GM21526 (cell line): ENCODE results near the gene SELENON.

Source experiments
- ATAC-seq: cut with Tn5 transposase; IDR thresholded peaks from one replicate; pipeline ENCODE4 v1.9.1; 2021; ENCODE audit warnings: moderate library complexity; ENCODE audit not compliant: unreplicated experiment, low FRiP score

The SELENON gene, protein sequence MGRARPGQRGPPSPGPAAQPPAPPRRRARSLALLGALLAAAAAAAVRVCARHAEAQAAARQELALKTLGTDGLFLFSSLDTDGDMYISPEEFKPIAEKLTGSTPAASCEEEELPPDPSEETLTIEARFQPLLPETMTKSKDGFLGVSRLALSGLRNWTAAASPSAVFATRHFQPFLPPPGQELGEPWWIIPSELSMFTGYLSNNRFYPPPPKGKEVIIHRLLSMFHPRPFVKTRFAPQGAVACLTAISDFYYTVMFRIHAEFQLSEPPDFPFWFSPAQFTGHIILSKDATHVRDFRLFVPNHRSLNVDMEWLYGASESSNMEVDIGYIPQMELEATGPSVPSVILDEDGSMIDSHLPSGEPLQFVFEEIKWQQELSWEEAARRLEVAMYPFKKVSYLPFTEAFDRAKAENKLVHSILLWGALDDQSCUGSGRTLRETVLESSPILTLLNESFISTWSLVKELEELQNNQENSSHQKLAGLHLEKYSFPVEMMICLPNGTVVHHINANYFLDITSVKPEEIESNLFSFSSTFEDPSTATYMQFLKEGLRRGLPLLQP

DNA sequence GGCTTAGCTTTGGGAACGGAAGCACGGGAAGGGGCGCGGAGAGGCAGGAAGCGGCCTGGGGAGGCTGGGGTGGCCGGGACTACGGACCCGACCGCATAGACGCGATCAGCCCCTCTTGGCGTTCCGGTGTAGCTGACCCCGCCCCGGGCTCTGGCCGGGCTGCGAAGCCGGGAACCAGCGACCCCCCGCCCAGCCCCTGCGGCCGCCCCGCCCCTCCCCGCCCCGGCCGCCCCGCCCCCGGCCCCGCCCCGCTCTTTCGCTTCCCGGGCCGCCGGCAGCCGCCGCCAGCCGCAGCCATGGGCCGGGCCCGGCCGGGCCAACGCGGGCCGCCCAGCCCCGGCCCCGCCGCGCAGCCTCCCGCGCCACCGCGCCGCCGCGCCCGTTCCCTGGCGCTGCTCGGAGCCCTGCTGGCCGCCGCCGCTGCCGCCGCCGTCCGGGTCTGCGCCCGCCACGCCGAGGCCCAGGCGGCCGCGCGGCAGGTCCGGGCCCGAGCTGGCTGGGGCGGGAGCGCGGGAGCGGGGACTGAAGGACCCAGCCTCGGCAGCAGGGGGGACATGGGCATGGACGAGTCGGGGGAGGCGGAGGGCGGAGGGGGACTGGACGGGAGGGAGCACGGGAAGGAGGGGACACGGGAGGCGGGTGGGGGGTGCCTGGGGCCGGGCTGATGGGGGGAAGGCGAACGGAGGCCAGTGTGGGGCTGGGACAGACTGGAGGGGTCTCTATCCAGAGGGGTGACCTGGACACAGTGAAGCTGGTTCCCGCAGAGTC, at the start of gene SELENON:
Gene SELENON (plus strand): TSS at position 259 of the 768 bp plus-strand sequence. CDS start 38 bp downstream, at position 297.
- ATAC-seq: no peak

DNA sequence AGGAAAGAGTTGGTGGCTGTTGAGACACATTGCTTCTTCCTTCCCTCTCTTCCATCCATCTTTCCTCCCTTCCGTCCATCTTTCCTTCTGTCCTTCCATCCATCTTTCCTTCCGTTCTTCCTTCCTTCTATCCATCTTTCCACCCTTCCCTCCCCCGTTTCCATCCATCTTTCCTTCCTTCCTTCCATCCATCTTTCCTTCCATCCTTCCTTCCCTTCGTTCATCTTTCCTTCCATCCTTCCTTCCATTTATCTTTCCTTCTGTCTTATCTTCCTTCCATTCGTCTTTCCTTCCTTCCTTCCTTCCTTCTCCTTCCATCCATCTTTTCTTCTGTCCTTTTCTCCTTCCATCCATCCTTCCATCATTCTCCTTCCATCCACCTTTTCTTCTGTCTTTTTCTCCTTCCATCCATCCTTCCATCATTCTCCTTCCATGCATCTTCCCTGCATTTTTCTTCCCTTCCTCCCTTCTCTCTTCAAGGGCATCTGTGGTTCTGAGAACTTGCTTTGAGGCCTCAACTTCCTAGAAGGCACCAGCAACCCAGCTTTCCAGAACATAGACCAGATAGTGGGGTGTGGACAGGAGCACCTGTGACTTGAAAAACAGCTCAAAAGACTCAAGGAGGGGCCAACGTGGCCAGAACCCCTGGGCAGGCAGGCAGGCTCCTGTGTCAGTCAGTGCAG, 48.9 kb upstream of the SELENON start:
- ATAC-seq: no peak

DNA sequence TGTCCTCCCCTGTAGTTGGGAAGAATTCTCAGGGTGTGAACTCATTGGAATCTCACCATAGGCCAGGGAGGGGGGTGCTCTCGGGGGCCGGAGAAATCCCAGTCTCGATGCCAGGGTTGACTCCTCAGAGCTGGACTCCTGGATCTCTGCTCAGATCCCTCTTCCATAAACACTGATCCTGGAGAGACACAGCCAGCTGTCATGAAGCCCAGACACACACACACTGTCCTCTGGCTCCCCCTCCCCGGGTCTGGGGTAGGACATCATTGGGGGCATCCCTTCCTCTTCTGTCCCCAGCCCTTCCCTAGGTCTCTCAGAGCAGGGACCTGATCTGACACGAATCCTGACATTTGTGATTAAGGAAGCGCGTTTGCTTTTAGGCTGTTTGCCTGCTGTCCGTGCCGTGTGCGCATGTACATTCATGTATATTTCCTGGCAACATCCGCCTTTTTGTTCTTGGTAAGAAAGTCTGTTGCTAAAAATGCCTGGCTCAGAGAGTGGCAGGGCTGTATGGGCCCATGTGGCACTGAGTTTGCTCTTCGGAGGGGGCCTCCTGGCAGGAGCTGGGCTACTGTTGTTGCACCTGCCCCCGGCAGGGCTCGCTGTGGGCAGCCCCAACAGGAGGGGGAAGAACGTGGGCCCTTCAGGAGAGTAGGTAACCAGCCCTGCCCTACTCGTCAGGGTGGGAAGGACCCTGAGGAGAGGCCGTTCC, 45.4 kb upstream of the SELENON start:
- ATAC-seq: no peak

DNA sequence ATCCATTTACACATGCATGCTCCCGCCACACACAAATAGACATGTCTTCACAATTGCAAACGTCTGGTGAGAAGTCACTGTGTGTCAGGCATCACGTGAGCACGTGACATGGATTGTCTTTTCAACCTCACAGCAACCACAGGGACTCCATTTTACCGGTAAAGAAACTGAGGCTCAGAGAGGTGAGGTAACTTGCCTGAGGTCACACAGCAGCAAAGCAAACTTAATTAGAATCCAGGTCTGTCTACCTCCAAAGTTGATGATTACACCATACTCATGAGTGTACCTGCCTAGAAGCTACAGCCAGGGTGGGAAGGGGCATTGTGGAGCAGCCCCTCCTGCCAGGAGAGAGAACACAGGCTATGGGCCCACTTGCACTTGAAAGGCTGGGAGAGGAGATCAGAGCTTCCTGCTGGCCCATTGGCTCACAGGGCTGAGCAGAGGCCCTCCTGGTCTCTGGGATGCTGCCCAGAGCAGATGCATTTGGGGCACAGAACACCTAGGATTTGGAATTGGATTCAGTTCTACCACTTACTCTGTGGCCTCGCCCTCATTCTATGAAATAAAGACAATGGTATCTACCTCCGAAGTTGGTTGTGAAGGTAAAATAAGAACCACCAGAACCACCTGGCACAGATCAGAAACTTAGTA, 44.4 kb upstream of the SELENON start:
- ATAC-seq: no peak

DNA sequence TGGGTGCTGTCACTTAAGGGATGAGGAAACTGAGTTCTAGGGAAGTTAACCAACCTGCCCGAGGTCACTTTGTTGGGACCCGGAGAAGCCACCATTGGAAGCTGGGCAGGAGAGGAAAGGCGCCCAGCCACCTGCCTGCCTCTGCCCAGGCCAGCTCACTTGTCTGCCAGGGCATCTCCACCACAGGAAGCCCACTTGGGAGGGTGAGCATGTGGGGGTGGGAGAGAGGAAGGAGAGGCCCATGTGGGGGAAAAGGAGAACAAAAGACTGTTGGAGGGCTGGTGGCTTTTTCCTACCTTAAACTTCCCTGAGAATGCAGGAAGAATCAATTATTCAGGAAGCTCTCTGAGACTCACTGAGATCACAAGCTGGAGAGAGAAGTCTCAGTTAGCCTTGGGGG, 43.8 kb upstream of the SELENON start:
- ATAC-seq: no peak

DNA sequence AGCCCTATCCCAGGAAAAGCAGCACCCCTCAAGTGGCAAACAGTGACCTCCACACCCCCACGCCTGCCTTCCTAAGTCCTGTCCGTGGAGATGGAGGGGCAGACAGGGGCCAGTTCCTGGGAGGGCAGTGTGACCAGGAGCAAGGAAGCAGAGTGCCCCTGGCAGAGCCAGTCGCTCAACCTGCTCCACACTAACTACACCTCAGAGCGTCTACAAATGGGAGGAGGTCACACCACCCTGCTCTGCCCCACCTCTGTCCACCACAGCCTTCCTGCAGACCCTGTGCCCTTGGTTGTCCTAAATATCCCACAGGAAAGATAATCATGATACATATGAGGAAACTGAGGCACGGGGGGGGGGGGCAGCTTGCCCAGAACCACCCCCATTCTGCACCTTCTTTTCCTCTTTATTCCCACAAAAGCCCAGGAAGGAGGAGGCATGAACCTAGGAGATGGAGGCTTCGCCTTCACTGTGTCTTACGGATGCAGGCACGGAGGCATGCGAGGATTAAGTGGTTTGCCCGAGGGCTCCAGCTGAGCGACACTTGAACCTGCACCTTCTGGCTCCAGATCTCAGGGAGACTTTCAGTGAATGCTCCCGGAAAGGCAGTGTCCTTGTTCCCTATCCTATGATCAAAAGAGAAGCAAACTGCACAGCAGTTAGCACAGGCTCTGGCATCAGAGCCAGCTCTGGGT, 42.7 kb upstream of the SELENON start:
- ATAC-seq: no peak

DNA sequence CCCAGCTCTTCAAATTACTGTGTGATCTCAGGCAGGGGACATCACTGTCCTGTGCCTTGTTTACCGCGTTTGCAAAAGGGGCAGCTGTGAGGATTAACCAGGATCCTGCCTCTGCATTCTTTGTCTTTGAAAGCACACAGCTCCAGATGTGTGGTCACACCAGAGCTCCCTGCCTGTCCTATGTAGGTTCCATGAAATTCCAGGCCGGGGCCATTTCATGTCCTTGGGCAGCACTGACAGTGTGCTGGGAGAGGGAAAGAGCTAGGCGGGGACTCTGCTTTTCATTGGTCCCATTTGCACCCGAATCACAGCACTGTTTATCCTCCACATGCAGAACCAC, 42.2 kb upstream of the SELENON start:
- no peak for ATAC-seq

DNA sequence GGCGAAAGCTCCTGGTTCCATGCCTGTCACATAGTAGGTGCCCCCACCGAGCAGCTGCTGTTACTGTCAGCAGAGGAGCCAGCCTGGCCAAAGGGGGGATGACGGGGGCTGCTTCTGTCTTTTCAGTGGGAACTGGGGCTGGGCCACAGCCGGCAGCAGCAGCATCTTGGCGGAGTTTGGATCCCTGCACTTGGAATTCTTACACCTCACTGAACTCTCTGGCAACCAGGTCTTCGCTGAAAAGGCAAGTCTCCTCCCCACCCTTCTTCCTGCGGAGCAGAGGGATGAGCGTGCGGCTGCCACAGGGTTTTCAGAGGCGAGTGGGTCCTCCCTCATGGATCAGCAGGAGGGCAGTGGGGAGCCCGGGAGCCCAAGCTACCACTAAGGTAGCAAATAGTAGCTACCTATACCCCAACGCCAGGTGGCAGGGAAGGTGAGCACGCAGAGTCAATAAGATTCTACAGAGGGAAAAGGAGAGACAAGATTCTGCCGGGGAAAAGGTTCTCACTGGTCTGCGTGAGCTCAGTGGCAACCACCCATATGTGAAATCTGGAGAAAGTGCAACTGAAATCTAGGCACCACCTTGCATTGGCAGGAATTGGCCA, 41.4 kb upstream of the SELENON start:
- ATAC-seq: no peak

DNA sequence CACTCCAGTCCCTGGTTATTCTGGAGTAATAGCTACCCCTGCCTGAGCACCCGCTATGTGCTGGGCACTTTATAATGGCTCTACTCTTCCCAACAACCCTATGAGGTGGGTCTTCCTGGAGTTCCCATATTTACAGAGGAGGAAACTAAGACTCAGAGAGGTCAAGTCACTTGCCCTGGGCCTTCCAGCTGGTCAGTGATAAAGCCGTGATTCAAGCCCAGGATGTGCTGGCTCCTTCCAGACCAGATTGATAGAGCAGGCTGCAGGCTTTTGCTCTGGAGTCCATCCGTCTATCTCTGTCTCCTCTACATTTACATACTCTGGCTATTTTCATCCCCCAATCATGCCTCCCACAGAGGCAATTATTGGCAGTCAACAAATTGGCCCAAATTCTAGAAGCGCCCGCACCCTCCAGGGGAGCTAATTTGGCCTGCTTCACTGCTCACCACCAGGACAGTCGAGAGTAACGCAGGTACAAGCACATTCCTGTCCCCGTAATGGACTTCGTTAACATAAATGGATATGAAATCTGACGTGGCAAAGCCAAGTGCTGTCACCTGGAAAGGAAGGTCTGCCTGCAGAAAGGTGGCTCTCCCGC, 39.8 kb upstream of the SELENON start:
- ATAC-seq: no peak

DNA sequence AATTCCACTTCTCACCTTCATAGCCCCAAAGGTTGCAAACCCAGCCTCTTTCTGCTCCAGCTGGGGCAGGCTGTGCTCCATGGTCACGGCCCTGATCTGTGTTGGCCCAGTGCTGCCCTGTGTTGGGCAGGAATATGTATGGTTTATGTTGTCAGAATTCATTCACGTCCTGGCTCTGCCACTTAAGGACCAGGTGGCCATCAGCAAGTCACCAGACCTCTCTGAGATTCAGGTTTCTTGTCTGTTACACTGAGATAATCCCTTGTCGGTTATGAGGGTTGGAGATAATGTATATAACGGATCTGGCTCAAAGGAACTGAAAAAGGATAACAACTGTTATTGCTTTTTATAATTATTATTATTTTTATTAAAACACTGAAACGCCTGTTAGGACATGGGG, 39.1 kb upstream of the SELENON start:
- no peak for ATAC-seq

DNA sequence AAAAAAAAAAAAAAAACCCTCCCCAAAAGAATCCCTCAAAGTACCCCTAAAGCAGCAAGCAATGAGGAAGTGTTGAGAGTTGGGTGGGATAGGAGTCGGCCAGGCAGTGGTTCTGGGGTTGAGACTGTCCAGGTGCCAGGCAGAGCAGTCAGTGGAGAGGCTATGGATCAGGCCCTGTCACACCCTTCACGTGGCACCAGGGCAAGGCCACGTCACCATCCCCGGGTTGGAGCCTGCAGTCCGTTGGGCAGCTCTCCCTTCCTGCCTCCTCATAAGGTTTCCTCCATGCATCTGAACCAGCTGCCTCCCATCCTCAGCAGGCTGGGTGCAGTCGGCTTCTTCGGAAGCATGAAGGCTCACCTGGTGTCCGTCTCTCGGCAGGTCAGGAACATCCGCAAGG, 36.5 kb upstream of the SELENON start:
- no peak for ATAC-seq

DNA sequence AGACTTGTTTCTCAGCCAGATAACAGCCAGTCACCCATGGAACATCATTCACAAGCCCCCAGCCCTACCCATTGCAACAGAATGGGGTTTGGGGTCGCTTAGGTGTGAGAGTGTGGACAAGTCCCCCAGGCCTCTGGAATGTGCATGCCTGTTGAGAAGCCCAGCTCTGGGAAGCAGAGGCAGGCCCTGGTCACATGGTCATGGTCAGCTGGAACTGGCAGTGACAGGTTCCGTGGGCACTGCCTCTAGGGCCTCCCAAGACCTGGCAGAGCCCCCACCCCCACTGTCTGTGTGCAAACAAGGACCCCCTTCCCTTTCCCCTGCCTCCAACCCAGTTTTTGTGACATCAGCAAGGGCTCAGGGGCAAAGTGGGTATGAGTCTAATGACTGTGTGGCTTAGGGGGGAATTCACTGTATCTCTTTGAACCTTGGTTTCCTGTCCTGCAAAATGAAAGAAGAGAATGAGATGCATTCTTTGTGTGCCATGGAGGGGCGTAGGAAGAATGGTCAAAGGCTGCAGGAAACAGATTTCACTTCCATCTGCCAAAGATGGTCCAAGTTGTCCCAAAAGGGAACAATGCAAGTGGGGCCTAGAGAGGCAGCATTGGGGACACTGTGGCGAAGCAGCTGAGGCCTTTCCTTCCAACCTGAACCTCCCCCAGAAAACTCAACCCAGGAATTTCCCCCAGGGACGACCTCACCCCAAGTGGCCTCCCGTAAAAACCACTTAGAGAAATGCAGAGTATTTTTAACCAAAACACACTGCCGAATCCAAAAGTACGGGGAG, 34.7 kb upstream of the SELENON start:
- ATAC-seq: no peak

DNA sequence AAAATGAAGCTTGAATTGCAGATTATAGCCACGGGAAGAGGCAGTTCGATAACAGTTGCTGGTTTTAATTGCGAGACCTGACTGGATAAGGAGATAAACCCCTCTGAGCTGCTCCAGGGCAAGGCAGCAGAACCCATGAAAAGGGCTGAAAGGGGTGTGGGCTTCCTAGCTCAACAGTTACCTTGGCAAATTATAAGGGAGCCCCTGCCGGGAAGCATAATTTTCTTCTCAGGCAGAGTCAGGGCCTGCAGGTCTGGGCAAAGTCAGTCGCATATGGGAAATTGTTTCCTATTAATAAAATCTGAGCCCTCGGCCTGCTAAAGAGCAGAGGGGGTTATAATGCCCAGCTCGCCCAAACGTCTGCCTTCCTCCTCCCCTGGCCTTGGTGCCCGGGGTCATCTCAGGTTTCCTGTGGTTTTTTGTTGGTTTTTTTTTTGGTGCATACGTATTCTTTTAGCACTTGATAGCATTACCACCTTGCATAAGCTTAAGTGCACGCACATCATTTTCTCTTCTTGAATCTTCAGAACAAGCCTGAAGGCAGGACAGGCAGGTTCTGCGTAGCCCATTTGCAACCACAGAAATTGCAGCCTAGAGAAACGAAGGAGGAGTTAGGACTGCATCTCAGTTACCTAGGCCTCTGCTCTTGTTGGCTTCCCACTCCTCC, 33.9 kb upstream of the SELENON start:
- ATAC-seq: no peak

DNA sequence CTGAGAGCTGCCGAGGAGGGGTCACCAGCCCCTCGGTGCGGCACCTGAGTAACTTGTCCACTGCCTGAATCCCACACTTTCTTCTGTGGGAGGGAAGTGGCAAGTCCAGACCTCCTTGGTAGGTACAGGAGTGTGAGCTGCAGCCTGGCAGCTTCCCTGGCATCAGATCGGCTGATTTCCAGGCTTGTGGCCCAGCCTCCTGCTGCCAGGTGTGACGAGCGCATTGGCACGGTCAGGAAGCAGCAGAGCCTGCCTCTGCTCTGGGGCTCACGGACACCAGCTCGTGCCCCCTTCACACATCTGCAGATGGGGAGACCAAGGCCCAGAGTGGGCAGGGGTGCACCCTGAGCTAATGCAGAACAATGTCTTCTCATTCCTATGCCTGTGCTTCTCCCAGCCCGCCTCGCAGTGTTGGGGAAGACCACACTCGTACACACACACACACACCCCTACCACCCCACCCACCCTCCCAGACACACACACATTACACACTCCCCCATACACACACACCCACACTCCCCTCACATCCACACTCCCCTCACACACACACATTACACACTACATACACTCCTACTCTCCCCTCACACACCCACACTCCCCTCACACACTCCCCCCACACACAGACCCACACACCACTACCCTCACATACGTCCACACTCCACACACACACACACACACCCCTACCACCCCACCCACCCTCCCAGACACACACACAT, 33.1 kb upstream of the SELENON start:
- no peak for ATAC-seq

DNA sequence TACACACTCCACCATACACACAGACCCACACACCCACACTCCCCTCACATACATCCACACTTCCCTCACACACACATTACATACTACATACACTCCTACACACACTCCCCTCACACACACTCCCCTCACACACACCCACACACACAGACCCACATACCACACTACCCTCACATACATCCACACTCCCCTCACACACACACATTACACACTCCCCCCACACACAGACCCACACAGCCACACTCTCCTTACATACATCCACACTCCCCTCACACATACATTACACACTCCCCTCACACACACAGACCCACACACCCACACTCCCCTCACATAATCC, 32.6 kb upstream of the SELENON start:
- ATAC-seq: no peak

DNA sequence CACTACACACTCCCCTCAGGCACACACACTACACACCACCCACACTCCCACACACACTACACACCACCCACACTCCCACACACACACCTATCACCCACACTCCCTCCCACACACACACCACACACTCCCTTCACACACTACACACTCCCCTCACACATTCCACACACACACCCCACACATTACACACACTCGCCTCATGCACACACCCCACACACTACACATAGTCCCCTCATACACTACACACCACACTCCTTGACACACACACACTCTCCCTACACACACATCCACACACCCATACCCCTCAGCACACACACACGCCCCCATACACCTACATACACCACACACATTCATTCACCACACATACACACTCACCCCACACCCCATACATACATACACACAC, 31.0 kb upstream of the SELENON start:
- ATAC-seq: no peak
